ENCODE data around the gene TNS3. TPM values are rescaled to one million over a fixed set of nuclear protein-coding genes. Genes with fewer than 3 reads are reported as not detected.

The TNS3 gene
- total and polyA plus RNA-seq, 2 of the 13 experiments (the other 11 are each of a cell fraction or from before 2014, with no cell fraction given) = 52.9 to 55.7 TPM

- TF ChIP-seq ZNF768 (CRISPR knock-in tag; IDR thresholded peaks at IDR 0.05) (no peak), MEF2D (CRISPR knock-in tag; IDR thresholded peaks at IDR 0.05) (no peak), ZNF331 (CRISPR knock-in tag; IDR thresholded peaks at IDR 0.05) (no peak)
These were observed 325.9 kb downstream of the TNS3 start (continued) for GRCh38 chr7:47256016-47256415.

GRCh38 chr7:47255441-47255840 is 326.5 kb downstream of the TNS3 start:
- H3K27ac ChIP-seq (ENCODE audit: extremely low read length, insufficient read depth, low read length) = no peak overlapping the region
- H3K79me2 ChIP-seq (ENCODE audit: insufficient read depth, low read length) = no peaks in the 10 kb centered on the region
- peaks cover 15% of the 10 kb centered on the region; the same call in 1 of the 2 replicates for H3K4me1 ChIP-seq (ENCODE audit: insufficient read depth, low read length)
- no TSS peak for BruUV-seq (replicated peaks)
- ChIA-PET POLR2A (no interaction called here), CTCF (ENCODE audit: low intra/inter-chr PET ratio, low total read pairs) (no interaction called here)
- ATAC-seq = no peak
- FAIRE-seq = no peak
- intact Hi-C loops (cut with micrococcal nuclease; ENCODE audit: unreplicated experiment) = no loop called here
- no peak for DNase-seq (ENCODE audit: low spot score)
- no peaks in the 10 kb centered on the region for H3K36me3 ChIP-seq (replicated peaks in 1 of 2; ENCODE audit: control insufficient read depth in 1 of 2, insufficient read depth in 2 of 2, low read length in 2 of 2)
- peaks cover 0 to 30% of the 10 kb centered on the region in 2 experiments; a peak in 4 of 5 replicates for H3K27me3 ChIP-seq (ENCODE audit: control insufficient read depth in 1 of 2, insufficient read depth in 2 of 2, low read length in 2 of 2)
- WGBS (ENCODE audit: low lambda C conversion rate) = 8% methylated on average over 1 of the region's 3 CpGs
- no peak overlapping the region for H3K4me3 ChIP-seq (replicated peaks in 1 of 3; ENCODE audit: insufficient read depth in 1 of 3, low read depth in 2 of 3, low read length in 3 of 3)
- no peaks in the 10 kb centered on the region for H4K20me1 ChIP-seq (ENCODE audit: insufficient read depth, low read length)
- no peaks in the 10 kb centered on the region for H3K9me3 ChIP-seq (ENCODE audit: low read length)
- no peak overlapping the region for H3K9ac ChIP-seq (ENCODE audit: insufficient read depth, low read depth, low read length)
- no peak overlapping the region for H3K4me2 ChIP-seq (ENCODE audit: low read depth, low read length)
- in situ Hi-C loops (cut with HindIII; ENCODE audit: extremely low pct_ligation_motif_present, low pct_unique_long_range_greater_than_20kb) = loop anchor here (25.0 kb wide), 1 partner anchor 857 kb away; no protein-coding TSS in a partner anchor
- H2AFZ ChIP-seq (ENCODE audit: low read length) = no peak overlapping the region
- TF ChIP-seq ZSCAN22 (CRISPR knock-in tag; IDR thresholded peaks at IDR 0.05) (no peak), STAT5B (CRISPR knock-in tag; IDR thresholded peaks at IDR 0.05) (no peak), TCF7 (IDR thresholded peaks at IDR 0.05; ENCODE audit: low read depth) (no peak), MYPOP (CRISPR knock-in tag; IDR thresholded peaks at IDR 0.05) (no peak), SATB2 (CRISPR knock-in tag; IDR thresholded peaks at IDR 0.05) (no peak), MEF2D (CRISPR knock-in tag; IDR thresholded peaks at IDR 0.05) (no peak), ZNF501 (CRISPR knock-in tag; IDR thresholded peaks at IDR 0.05) (no peak), RNF2 (conservative IDR thresholded peaks at IDR 0.05; ENCODE audit: low read depth) (no peak), NCOA2 (CRISPR knock-in tag; IDR thresholded peaks at IDR 0.05) (no peak), ZNF230 (CRISPR knock-in tag; IDR thresholded peaks at IDR 0.05) (no peak), ZNF574 (CRISPR knock-in tag; IDR thresholded peaks at IDR 0.05) (no peak), ZNF770 (CRISPR knock-in tag; IDR thresholded peaks at IDR 0.05) (no peak)
- TF ChIP-seq, protein P1, sequence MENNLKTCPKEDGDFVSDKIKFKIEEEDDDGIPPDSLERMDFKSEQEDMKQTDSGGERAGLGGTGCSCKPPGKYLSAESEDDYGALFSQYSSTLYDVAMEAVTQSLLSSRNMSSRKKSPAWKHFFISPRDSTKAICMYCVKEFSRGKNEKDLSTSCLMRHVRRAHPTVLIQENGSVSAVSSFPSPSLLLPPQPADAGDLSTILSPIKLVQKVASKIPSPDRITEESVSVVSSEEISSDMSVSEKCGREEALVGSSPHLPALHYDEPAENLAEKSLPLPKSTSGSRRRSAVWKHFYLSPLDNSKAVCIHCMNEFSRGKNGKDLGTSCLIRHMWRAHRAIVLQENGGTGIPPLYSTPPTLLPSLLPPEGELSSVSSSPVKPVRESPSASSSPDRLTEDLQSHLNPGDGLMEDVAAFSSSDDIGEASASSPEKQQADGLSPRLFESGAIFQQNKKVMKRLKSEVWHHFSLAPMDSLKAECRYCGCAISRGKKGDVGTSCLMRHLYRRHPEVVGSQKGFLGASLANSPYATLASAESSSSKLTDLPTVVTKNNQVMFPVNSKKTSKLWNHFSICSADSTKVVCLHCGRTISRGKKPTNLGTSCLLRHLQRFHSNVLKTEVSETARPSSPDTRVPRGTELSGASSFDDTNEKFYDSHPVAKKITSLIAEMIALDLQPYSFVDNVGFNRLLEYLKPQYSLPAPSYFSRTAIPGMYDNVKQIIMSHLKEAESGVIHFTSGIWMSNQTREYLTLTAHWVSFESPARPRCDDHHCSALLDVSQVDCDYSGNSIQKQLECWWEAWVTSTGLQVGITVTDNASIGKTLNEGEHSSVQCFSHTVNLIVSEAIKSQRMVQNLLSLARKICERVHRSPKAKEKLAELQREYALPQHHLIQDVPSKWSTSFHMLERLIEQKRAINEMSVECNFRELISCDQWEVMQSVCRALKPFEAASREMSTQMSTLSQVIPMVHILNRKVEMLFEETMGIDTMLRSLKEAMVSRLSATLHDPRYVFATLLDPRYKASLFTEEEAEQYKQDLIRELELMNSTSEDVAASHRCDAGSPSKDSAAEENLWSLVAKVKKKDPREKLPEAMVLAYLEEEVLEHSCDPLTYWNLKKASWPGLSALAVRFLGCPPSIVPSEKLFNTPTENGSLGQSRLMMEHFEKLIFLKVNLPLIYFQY (CRISPR knock-in tag; IDR thresholded peaks at IDR 0.05; ENCODE audit: borderline replicate concordance) = no peak

Data from HepG2 (cell line).